Neural cell (in vitro differentiated cells): ENCODE measurements around the gene CHORDC1. TPM values are rescaled to one million over a fixed set of nuclear protein-coding genes. Genes with fewer than 3 reads are reported as not detected.

Experiments
- H2AFZ ChIP-seq: fragments of 200-600, 300-800 bp; sonication (generic), shearing (Covaris generic); 2 replicates; pipeline ENCODE4 v1.6.0; 2014; ENCODE audit warnings: low read depth, mild to moderate bottlenecking, antibody characterized with exemption, low read length, moderate library complexity
- H3F3A ChIP-seq: fragments of 200-600 bp; shearing (Covaris generic); 2 replicates; pipeline ENCODE4 v1.6.1; 2016; ENCODE audit warnings: mild to moderate bottlenecking, moderate library complexity, mixed read lengths, antibody characterized with exemption, low read length; ENCODE audit not compliant: insufficient read depth, poor library complexity, severe bottlenecking
- H3K27ac ChIP-seq: fragments of 200-600, 300-800 bp; sonication (generic), shearing (Covaris generic); 2 replicates; pipeline ENCODE4 v1.5.1; 2014; ENCODE audit warnings: mild to moderate bottlenecking, low read length, moderate library complexity
- H3K27me3 ChIP-seq: fragments of 300-800, 200-600 bp; sonication (generic), shearing (Covaris generic); 2 replicates; pipeline ENCODE4 v1.6.0; 2014; ENCODE audit warnings: mild to moderate bottlenecking, low read depth, low read length, moderate library complexity; ENCODE audit not compliant: insufficient read depth
- H3K36me3 ChIP-seq: fragments of 300-800, 200-600 bp; sonication (generic), shearing (Covaris generic); 2 replicates; pipeline ENCODE4 v1.5.1; 2014; ENCODE audit warnings: mild to moderate bottlenecking, antibody characterized with exemption, low read length, moderate library complexity; ENCODE audit not compliant: insufficient read depth
- H3K4me2 ChIP-seq: fragments of 300-800, 200-600 bp; sonication (generic), shearing (Covaris generic); 2 replicates; pipeline ENCODE4 v1.6.0; 2014; ENCODE audit warnings: mild to moderate bottlenecking, low read length
- H3K4me3 ChIP-seq: fragments of 300-800, 200-600 bp; sonication (generic), shearing (Covaris generic); 2 replicates; pipeline ENCODE4 v1.5.1; 2014; ENCODE audit warnings: mild to moderate bottlenecking, low read length, moderate library complexity
- H3K79me2 ChIP-seq: fragments of 200-600 bp; shearing (Covaris generic); replicated peaks from 2 replicates; pipeline ENCODE4 v1.6.0; 2014; ENCODE audit warnings: mild to moderate bottlenecking, low read length, moderate library complexity; ENCODE audit not compliant: insufficient read depth
- H3K9ac ChIP-seq: fragments of 300-800, 200-600 bp; sonication (generic), shearing (Covaris generic); 2 replicates; pipeline ENCODE4 v1.6.1; 2016; ENCODE audit warnings: mild to moderate bottlenecking, low read length, mixed read lengths
- H3K9me2 ChIP-seq: fragments of 200-600 bp; shearing (Covaris generic); 2 replicates; pipeline ENCODE4 v1.6.1; 2016; ENCODE audit warnings: mild to moderate bottlenecking, low read length, mixed read lengths; ENCODE audit not compliant: insufficient read depth
- H3K9me3 ChIP-seq: fragments of 200-600, 300-800 bp; sonication (generic), shearing (Covaris generic); 2 replicates; pipeline ENCODE4 v1.6.1; 2016; ENCODE audit warnings: mild to moderate bottlenecking, mixed run types, low read length, moderate library complexity, mixed read lengths
- H4K20me1 ChIP-seq: fragments of 200-600 bp; shearing (Covaris generic); 2 replicates; pipeline ENCODE4 v1.6.1; 2016; ENCODE audit warnings: mild to moderate bottlenecking, mixed run types; ENCODE audit not compliant: insufficient read depth
- EP300 ChIP-seq: fragments of 450-650 bp; conservative IDR thresholded peaks from 2 replicates; pipeline ENCODE4 v1.6.1; 2014; ENCODE audit warnings: antibody characterized with exemption, mild to moderate bottlenecking, moderate library complexity; ENCODE audit not compliant: poor library complexity, severe bottlenecking
- EZH2 ChIP-seq: fragments of 200-600, 300-800 bp; shearing (Covaris generic), sonication (generic); IDR thresholded peaks from 2 replicates; pipeline ENCODE4 v1.6.1; 2014; ENCODE audit warnings: antibody characterized with exemption, low read length, borderline replicate concordance, mild to moderate bottlenecking; ENCODE audit not compliant: insufficient read depth, poor library complexity, severe bottlenecking
- MXI1 ChIP-seq: fragments of 450-650 bp; conservative IDR thresholded peaks from 2 replicates; pipeline ENCODE4 v1.6.1; 2014; ENCODE audit warnings: antibody characterized with exemption, mild to moderate bottlenecking; ENCODE audit not compliant: poor library complexity, severe bottlenecking
- POLR2AphosphoS5 ChIP-seq: IDR thresholded peaks from 2 replicates; pipeline ENCODE4 v1.6.1; 2012
- RAD21 ChIP-seq: fragments of 450-650 bp; conservative IDR thresholded peaks from 2 replicates; pipeline ENCODE4 v1.6.1; 2014; ENCODE audit warnings: antibody characterized with exemption, mild to moderate bottlenecking, moderate library complexity
- SMC3 ChIP-seq: fragments of 450-650 bp; conservative IDR thresholded peaks from 2 replicates; pipeline ENCODE4 v1.6.1; 2014; ENCODE audit warnings: antibody characterized with exemption, mild to moderate bottlenecking, moderate library complexity; ENCODE audit not compliant: poor library complexity
- TAF1 ChIP-seq: IDR thresholded peaks from 2 replicates; pipeline ENCODE4 v1.6.1; 2012; ENCODE audit warnings: low read depth
- polyA plus RNA-seq: library from polyadenylated mRNA; depleted of rRNA; stranded (reverse); fragments of >200 nt; gene quantifications from 2 replicates; pipeline ENCODE4 v1.2.3, GENCODE V29; 2014
- TF ChIP-seq, protein P1 (sequence below): fragments of 450-650 bp; IDR thresholded peaks from 2 replicates; pipeline ENCODE4 v1.5.1; 2014; ENCODE audit warnings: antibody characterized with exemption, mild to moderate bottlenecking, moderate library complexity; ENCODE audit not compliant: poor library complexity, severe bottlenecking
- TF ChIP-seq, protein P2 (sequence below): IDR thresholded peaks from 2 replicates; pipeline ENCODE4 v1.6.1; 2012; ENCODE audit warnings: borderline replicate concordance

CHORDC1 gene
- polyA plus RNA-seq, 1 donor from 2014 or later, result 63.9 TPM

- H3K27me3 ChIP-seq, result no peaks in the 10 kb centered on the region
- H3K4me3 ChIP-seq, result no peak overlapping the region
- peaks cover 9% of the 10 kb centered on the region for H3K36me3 ChIP-seq
- no peak overlapping the region for H2AFZ ChIP-seq
- no peaks in the 10 kb centered on the region for H3K9me2 ChIP-seq
- H3K9ac ChIP-seq, result no peak overlapping the region
- H3K4me2 ChIP-seq, result no peak overlapping the region
- H3K9me3 ChIP-seq, result no peaks in the 10 kb centered on the region
- no peak overlapping the region for H3K27ac ChIP-seq
- H4K20me1 ChIP-seq, result no peaks in the 10 kb centered on the region
- no peaks in the 10 kb centered on the region for H3F3A ChIP-seq
- H3K79me2 ChIP-seq, result peaks cover 44% of the 10 kb centered on the region
- TF ChIP-seq SMC3 (no peak), EZH2 (no peak), MXI1 (no peak), EP300 (no peak), RAD21 (no peak), POLR2AphosphoS5 (no peak), TAF1 (no peak)
- TF ChIP-seq, protein P1, sequence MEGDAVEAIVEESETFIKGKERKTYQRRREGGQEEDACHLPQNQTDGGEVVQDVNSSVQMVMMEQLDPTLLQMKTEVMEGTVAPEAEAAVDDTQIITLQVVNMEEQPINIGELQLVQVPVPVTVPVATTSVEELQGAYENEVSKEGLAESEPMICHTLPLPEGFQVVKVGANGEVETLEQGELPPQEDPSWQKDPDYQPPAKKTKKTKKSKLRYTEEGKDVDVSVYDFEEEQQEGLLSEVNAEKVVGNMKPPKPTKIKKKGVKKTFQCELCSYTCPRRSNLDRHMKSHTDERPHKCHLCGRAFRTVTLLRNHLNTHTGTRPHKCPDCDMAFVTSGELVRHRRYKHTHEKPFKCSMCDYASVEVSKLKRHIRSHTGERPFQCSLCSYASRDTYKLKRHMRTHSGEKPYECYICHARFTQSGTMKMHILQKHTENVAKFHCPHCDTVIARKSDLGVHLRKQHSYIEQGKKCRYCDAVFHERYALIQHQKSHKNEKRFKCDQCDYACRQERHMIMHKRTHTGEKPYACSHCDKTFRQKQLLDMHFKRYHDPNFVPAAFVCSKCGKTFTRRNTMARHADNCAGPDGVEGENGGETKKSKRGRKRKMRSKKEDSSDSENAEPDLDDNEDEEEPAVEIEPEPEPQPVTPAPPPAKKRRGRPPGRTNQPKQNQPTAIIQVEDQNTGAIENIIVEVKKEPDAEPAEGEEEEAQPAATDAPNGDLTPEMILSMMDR, result no peak
- TF ChIP-seq, protein P2, sequence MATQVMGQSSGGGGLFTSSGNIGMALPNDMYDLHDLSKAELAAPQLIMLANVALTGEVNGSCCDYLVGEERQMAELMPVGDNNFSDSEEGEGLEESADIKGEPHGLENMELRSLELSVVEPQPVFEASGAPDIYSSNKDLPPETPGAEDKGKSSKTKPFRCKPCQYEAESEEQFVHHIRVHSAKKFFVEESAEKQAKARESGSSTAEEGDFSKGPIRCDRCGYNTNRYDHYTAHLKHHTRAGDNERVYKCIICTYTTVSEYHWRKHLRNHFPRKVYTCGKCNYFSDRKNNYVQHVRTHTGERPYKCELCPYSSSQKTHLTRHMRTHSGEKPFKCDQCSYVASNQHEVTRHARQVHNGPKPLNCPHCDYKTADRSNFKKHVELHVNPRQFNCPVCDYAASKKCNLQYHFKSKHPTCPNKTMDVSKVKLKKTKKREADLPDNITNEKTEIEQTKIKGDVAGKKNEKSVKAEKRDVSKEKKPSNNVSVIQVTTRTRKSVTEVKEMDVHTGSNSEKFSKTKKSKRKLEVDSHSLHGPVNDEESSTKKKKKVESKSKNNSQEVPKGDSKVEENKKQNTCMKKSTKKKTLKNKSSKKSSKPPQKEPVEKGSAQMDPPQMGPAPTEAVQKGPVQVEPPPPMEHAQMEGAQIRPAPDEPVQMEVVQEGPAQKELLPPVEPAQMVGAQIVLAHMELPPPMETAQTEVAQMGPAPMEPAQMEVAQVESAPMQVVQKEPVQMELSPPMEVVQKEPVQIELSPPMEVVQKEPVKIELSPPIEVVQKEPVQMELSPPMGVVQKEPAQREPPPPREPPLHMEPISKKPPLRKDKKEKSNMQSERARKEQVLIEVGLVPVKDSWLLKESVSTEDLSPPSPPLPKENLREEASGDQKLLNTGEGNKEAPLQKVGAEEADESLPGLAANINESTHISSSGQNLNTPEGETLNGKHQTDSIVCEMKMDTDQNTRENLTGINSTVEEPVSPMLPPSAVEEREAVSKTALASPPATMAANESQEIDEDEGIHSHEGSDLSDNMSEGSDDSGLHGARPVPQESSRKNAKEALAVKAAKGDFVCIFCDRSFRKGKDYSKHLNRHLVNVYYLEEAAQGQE, result no peak
Observed at GRCh38 chr11:90216611-90217010, 6.2 kb downstream of the CHORDC1 start.

GRCh38 chr11:90213322-90213721, 9.5 kb downstream of the CHORDC1 start:
- H4K20me1 ChIP-seq, result no peaks in the 10 kb centered on the region
- H3K9me3 ChIP-seq, result no peaks in the 10 kb centered on the region
- H3F3A ChIP-seq, result no peaks in the 10 kb centered on the region
- H3K27ac ChIP-seq, result no peak overlapping the region
- TF ChIP-seq TAF1, result no peak
- peaks cover 9% of the 10 kb centered on the region for H3K36me3 ChIP-seq
- peaks cover 13% of the 10 kb centered on the region for H3K79me2 ChIP-seq
- no peak overlapping the region for H3K4me3 ChIP-seq
- no peak overlapping the region for H2AFZ ChIP-seq
- H3K4me2 ChIP-seq, result no peak overlapping the region
- H3K27me3 ChIP-seq, result no peaks in the 10 kb centered on the region
- H3K9ac ChIP-seq, result no peak overlapping the region
- H3K9me2 ChIP-seq, result no peaks in the 10 kb centered on the region

- no peak overlapping the region for H2AFZ ChIP-seq
- no peaks in the 10 kb centered on the region for H4K20me1 ChIP-seq
- H3K36me3 ChIP-seq, result peaks cover 12% of the 10 kb centered on the region
Observed at GRCh38 chr11:90208857-90209256, 14.0 kb downstream of the CHORDC1 start.

More at GRCh38 chr11:90208857-90209256, 14.0 kb downstream of the CHORDC1 start:
- H3K9me3 ChIP-seq, result no peaks in the 10 kb centered on the region
- no peaks in the 10 kb centered on the region for H3F3A ChIP-seq
- no peaks in the 10 kb centered on the region for H3K79me2 ChIP-seq
- H3K4me2 ChIP-seq, result peak overlapping the region; percentile 42
- peak overlapping the region; percentile 28 for H3K4me3 ChIP-seq
- no peaks in the 10 kb centered on the region for H3K9me2 ChIP-seq
- H3K27me3 ChIP-seq, result no peaks in the 10 kb centered on the region
- H3K9ac ChIP-seq, result no peak overlapping the region
- TF ChIP-seq, protein P2, result peak; percentile 54
- peak; percentile 61 for TF ChIP-seq POLR2AphosphoS5
- TF ChIP-seq RAD21, result no peak
- peak; percentile 81 for TF ChIP-seq EP300
- TF ChIP-seq EZH2, result no peak
- no peak for TF ChIP-seq SMC3
- TF ChIP-seq TAF1, result no peak
- peak overlapping the region; percentile 67 for H3K27ac ChIP-seq
